HepG2 (cell line): Measurements from ENCODE around the gene STYK1. TPM values are rescaled to one million over a fixed set of nuclear protein-coding genes. Genes with fewer than 3 reads are reported as not detected.

Experiments
- CENPBD1 ChIP-seq: sonication (generic); formaldehyde crosslinking; IDR thresholded peaks from 2 replicates; pipeline ENCODE4 v1.8.0; 2022; ENCODE audit warnings: missing genetic modification reagents, low read depth, mild to moderate bottlenecking, borderline replicate concordance
- CENPX ChIP-seq: sonication (generic); formaldehyde crosslinking; IDR thresholded peaks from 2 replicates; pipeline ENCODE4 v1.9.0; 2021; ENCODE audit warnings: mild to moderate bottlenecking, missing genetic modification reagents, moderate library complexity
- CHD4 ChIP-seq: fragments of 200-600 bp; sonication (generic); IDR thresholded peaks from 2 replicates; pipeline ENCODE4 v1.7.0; 2017; ENCODE audit warnings: mild to moderate bottlenecking, low read length, borderline replicate concordance
- E2F1 ChIP-seq: sonication (generic); formaldehyde crosslinking; IDR thresholded peaks from 2 replicates; pipeline ENCODE4 v1.5.0; 2020; ENCODE audit warnings: missing genetic modification reagents
- GATAD1 ChIP-seq: IDR thresholded peaks from 2 replicates; pipeline ENCODE4 v1.6.1; 2016; ENCODE audit warnings: missing genetic modification reagents, missing compliant biosample characterization
- MED13 ChIP-seq: sonication (generic); formaldehyde crosslinking; IDR thresholded peaks from 2 replicates; pipeline ENCODE4 v1.5.0; 2020; ENCODE audit warnings: missing genetic modification reagents
- NFIB ChIP-seq: sonication (generic); formaldehyde crosslinking; IDR thresholded peaks from 2 replicates; pipeline ENCODE4 v1.9.0; 2021; ENCODE audit warnings: missing genetic modification reagents, mild to moderate bottlenecking, borderline replicate concordance
- PHF8 ChIP-seq: sonication (generic); formaldehyde crosslinking; IDR thresholded peaks from 2 replicates; pipeline ENCODE4 v1.5.0; 2020; ENCODE audit warnings: missing genetic modification reagents
- RBM39 ChIP-seq: fragments of 200-400 bp; formaldehyde crosslinking; IDR thresholded peaks from one replicate; pipeline ENCODE4 v1.6.1; 2018; ENCODE audit warnings: antibody characterized with exemption, mild to moderate bottlenecking, low read depth, low read length; ENCODE audit not compliant: poor library complexity, severe bottlenecking
- SMARCE1 ChIP-seq: fragments of 450-650 bp; IDR thresholded peaks from 2 replicates; pipeline ENCODE4 v1.6.1; 2017; ENCODE audit warnings: borderline replicate concordance
- TCF7L2 ChIP-seq: IDR thresholded peaks from 2 replicates; pipeline ENCODE4 v1.6.1; 2011; ENCODE audit warnings: mild to moderate bottlenecking, low read depth, low read length, moderate library complexity
- TFAP4 ChIP-seq: sonication (generic); IDR thresholded peaks from 2 replicates; pipeline ENCODE4 v1.6.1; 2016; ENCODE audit warnings: low read depth, borderline replicate concordance
- TMF1 ChIP-seq: sonication (generic); formaldehyde crosslinking; IDR thresholded peaks from 2 replicates; pipeline ENCODE4 v1.8.1; 2022; ENCODE audit warnings: low read depth, missing genetic modification reagents
- ZBTB42 ChIP-seq: sonication (generic); formaldehyde crosslinking; IDR thresholded peaks from 2 replicates; pipeline ENCODE4 v1.5.0; 2020; ENCODE audit warnings: mild to moderate bottlenecking, missing genetic modification reagents
- ZNF136 ChIP-seq: sonication (generic); formaldehyde crosslinking; IDR thresholded peaks from 2 replicates; pipeline ENCODE4 v1.8.1; 2022; ENCODE audit warnings: low read depth, mild to moderate bottlenecking, moderate library complexity, missing genetic modification reagents
- ZNF383 ChIP-seq: sonication (generic); formaldehyde crosslinking; IDR thresholded peaks from 2 replicates; pipeline ENCODE4 v1.4.0; 2020; ENCODE audit warnings: missing genetic modification reagents, mild to moderate bottlenecking, borderline replicate concordance
- ZNF430 ChIP-seq: sonication (generic); formaldehyde crosslinking; IDR thresholded peaks from 2 replicates; pipeline ENCODE4 v1.9.0; 2021; ENCODE audit warnings: mild to moderate bottlenecking, missing genetic modification reagents
- ZNF563 ChIP-seq: sonication (generic); formaldehyde crosslinking; IDR thresholded peaks from 2 replicates; pipeline ENCODE4 v1.8.0; 2022; ENCODE audit warnings: mild to moderate bottlenecking, moderate library complexity, missing genetic modification reagents
- ZNF615 ChIP-seq: sonication (generic); formaldehyde crosslinking; IDR thresholded peaks from 2 replicates; pipeline ENCODE4 v1.5.0; 2020; ENCODE audit warnings: mild to moderate bottlenecking, missing genetic modification reagents, borderline replicate concordance
- ZNF687 ChIP-seq: sonication (generic); formaldehyde crosslinking; IDR thresholded peaks from 2 replicates; pipeline ENCODE4 v1.5.1; 2020; ENCODE audit warnings: mild to moderate bottlenecking, missing genetic modification reagents, moderate library complexity
- polyA plus RNA-seq, 8 experiments: library from polyadenylated mRNA; depleted of rRNA in 3 of 8; stranded (reverse) in 7 of 8; unstranded in 1 of 8; fragments of >200 nt; fragmentation: Illumina TruSeq in 4 of 8; extraction: Trizol in 4 of 8; gene quantifications; 2 replicates each; pipeline versions ENCODE4 v1.2.1 to v1.2.3, GENCODE V29; 2011 to 2016; ENCODE audit warnings: low read depth in 4 of 8, missing spikeins in 1 of 8, mixed read lengths in 1 of 8; ENCODE audit not compliant: insufficient read depth in 1 of 8
- total RNA-seq, 5 experiments: library from RNA; depleted of rRNA; stranded (reverse); fragments of >200 nt; fragmentation: Illumina TruSeq; extraction: Trizol; gene quantifications; 2 replicates each; pipeline ENCODE4 v1.2.3, GENCODE V29; 2016; ENCODE audit warnings: low read depth in 1 of 5
- TF ChIP-seq, protein P1 (sequence below): sonication (generic); formaldehyde crosslinking; IDR thresholded peaks from 2 replicates; pipeline ENCODE4 v1.4.0; 2020; ENCODE audit warnings: mild to moderate bottlenecking, missing genetic modification reagents

STYK1 gene
- total and polyA plus RNA-seq, 2 of the 13 experiments (the other 11 are each of a cell fraction or from before 2014, with no cell fraction given) = not detected

- TF ChIP-seq TCF7L2 (no peak), GATAD1 (no peak), ZNF430 (CRISPR knock-in tag) (0 out of 2 replicates have a peak, but pooled peaks have one; percentile 68), SMARCE1 (no peak), RBM39 (peak; percentile 29), NFIB (no peak), CHD4 (no peak), MED13 (CRISPR knock-in tag) (no peak), TMF1 (CRISPR knock-in tag) (peak; percentile 3; the same call in 1 of the 2 replicates), CENPX (CRISPR knock-in tag) (no peak), ZBTB42 (CRISPR knock-in tag) (no peak), ZNF136 (CRISPR knock-in tag) (no peak), ZNF383 (CRISPR knock-in tag) (no peak), ZNF615 (CRISPR knock-in tag) (no peak), PHF8 (peak; percentile 68), ZNF563 (CRISPR knock-in tag) (0 out of 2 replicates have a peak, but pooled peaks have one; percentile 39), CENPBD1 (no peak), E2F1 (CRISPR knock-in tag) (no peak), ZNF687 (CRISPR knock-in tag) (peak; percentile 64), TFAP4 (no peak)
- TF ChIP-seq, protein P1, sequence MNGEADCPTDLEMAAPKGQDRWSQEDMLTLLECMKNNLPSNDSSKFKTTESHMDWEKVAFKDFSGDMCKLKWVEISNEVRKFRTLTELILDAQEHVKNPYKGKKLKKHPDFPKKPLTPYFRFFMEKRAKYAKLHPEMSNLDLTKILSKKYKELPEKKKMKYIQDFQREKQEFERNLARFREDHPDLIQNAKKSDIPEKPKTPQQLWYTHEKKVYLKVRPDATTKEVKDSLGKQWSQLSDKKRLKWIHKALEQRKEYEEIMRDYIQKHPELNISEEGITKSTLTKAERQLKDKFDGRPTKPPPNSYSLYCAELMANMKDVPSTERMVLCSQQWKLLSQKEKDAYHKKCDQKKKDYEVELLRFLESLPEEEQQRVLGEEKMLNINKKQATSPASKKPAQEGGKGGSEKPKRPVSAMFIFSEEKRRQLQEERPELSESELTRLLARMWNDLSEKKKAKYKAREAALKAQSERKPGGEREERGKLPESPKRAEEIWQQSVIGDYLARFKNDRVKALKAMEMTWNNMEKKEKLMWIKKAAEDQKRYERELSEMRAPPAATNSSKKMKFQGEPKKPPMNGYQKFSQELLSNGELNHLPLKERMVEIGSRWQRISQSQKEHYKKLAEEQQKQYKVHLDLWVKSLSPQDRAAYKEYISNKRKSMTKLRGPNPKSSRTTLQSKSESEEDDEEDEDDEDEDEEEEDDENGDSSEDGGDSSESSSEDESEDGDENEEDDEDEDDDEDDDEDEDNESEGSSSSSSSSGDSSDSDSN (CRISPR knock-in tag) = peak; percentile 58; the same call in 1 of the 2 replicates
These were observed 48.7 kb upstream of the STYK1 start (continued) for GRCh38 chr12:10722502-10722904.
